HepG2 (cell line): ENCODE data around the gene RNASE12. TPM values are rescaled to one million over a fixed set of nuclear protein-coding genes. Genes with fewer than 3 reads are reported as not detected.

ENCODE experiments used
- ARID2 ChIP-seq: sonication (generic); formaldehyde crosslinking; IDR thresholded peaks from 2 replicates; pipeline ENCODE4 v1.8.1; 2022; ENCODE audit warnings: mild to moderate bottlenecking, missing genetic modification reagents, borderline replicate concordance
- ERF ChIP-seq: IDR thresholded peaks from 2 replicates; pipeline ENCODE4 v1.6.1; 2018; ENCODE audit warnings: missing biosample characterization, missing genetic modification reagents
- GATAD2A ChIP-seq: IDR thresholded peaks from 2 replicates; pipeline ENCODE4 v1.6.1; 2016
- GPN1 ChIP-seq: sonication (generic); formaldehyde crosslinking; IDR thresholded peaks from 2 replicates; pipeline ENCODE4 v1.5.1; 2020; ENCODE audit warnings: missing genetic modification reagents, borderline replicate concordance
- IKZF1 ChIP-seq: fragments of 450-650 bp; IDR thresholded peaks from 2 replicates; pipeline ENCODE4 v1.7.1; 2016
- ISX ChIP-seq: sonication (generic); formaldehyde crosslinking; conservative IDR thresholded peaks from 2 replicates; pipeline ENCODE4 v1.5.0; 2020; ENCODE audit warnings: missing genetic modification reagents
- MAFF ChIP-seq: IDR thresholded peaks from 2 replicates; pipeline ENCODE4 v1.6.1; 2011; ENCODE audit warnings: low read depth, low read length, improper control_type of control experiment
- NCOA1 ChIP-seq: sonication (generic); formaldehyde crosslinking; IDR thresholded peaks from 2 replicates; pipeline ENCODE4 v1.9.0; 2021; ENCODE audit warnings: missing genetic modification reagents
- NFE2 ChIP-seq: sonication (generic); formaldehyde crosslinking; IDR thresholded peaks from 2 replicates; pipeline ENCODE4 v1.4.0; 2020; ENCODE audit warnings: missing genetic modification reagents
- NFE2L2 ChIP-seq: fragments of 150-350 bp; IDR thresholded peaks from 2 replicates; pipeline ENCODE4 v1.6.1; 2014; ENCODE audit warnings: low read length
- SOX5 ChIP-seq: IDR thresholded peaks from 2 replicates; pipeline ENCODE4 v1.6.1; 2016; ENCODE audit warnings: borderline replicate concordance
- ZFP41 ChIP-seq: sonication (generic); formaldehyde crosslinking; IDR thresholded peaks from 2 replicates; pipeline ENCODE4 v1.4.0; 2020; ENCODE audit warnings: mild to moderate bottlenecking, missing genetic modification reagents, borderline replicate concordance
- ZMYM3 ChIP-seq: sonication (generic); formaldehyde crosslinking; IDR thresholded peaks from 2 replicates; pipeline ENCODE4 v1.5.1; 2020; ENCODE audit warnings: mild to moderate bottlenecking, missing genetic modification reagents
- ZNF101 ChIP-seq: sonication (generic); formaldehyde crosslinking; IDR thresholded peaks from 2 replicates; pipeline ENCODE4 v1.4.0; 2020; ENCODE audit warnings: mild to moderate bottlenecking, low read depth, missing genetic modification reagents, borderline replicate concordance
- ZNF136 ChIP-seq: sonication (generic); formaldehyde crosslinking; IDR thresholded peaks from 2 replicates; pipeline ENCODE4 v1.8.1; 2022; ENCODE audit warnings: low read depth, mild to moderate bottlenecking, moderate library complexity, missing genetic modification reagents
- ZNF230 ChIP-seq: sonication (generic); formaldehyde crosslinking; IDR thresholded peaks from 2 replicates; pipeline ENCODE4 v1.4.0; 2020; ENCODE audit warnings: mild to moderate bottlenecking, missing genetic modification reagents
- ZNF296 ChIP-seq: sonication (generic); formaldehyde crosslinking; conservative IDR thresholded peaks from 2 replicates; pipeline ENCODE4 v1.5.0; 2020; ENCODE audit warnings: mild to moderate bottlenecking, missing genetic modification reagents
- ZNF350 ChIP-seq: sonication (generic); formaldehyde crosslinking; IDR thresholded peaks from 2 replicates; pipeline ENCODE4 v1.4.0; 2020; ENCODE audit warnings: mild to moderate bottlenecking, low read depth, missing genetic modification reagents, borderline replicate concordance
- ZNF546 ChIP-seq: sonication (generic); formaldehyde crosslinking; conservative IDR thresholded peaks from 2 replicates; pipeline ENCODE4 v1.8.1; 2023; ENCODE audit warnings: mild to moderate bottlenecking, missing genetic modification reagents
- ZNF557 ChIP-seq: sonication (generic); formaldehyde crosslinking; IDR thresholded peaks from 2 replicates; pipeline ENCODE4 v1.4.0; 2020; ENCODE audit warnings: missing genetic modification reagents
- ZNF589 ChIP-seq: sonication (generic); formaldehyde crosslinking; conservative IDR thresholded peaks from 2 replicates; pipeline ENCODE4 v1.8.0; 2022; ENCODE audit warnings: mild to moderate bottlenecking, moderate library complexity, missing genetic modification reagents
- ZNF713 ChIP-seq: sonication (generic); formaldehyde crosslinking; IDR thresholded peaks from 2 replicates; pipeline ENCODE4 v1.4.0; 2020; ENCODE audit warnings: mild to moderate bottlenecking, missing genetic modification reagents
- ZNF781 ChIP-seq: sonication (generic); formaldehyde crosslinking; IDR thresholded peaks from 2 replicates; pipeline ENCODE4 v1.5.1; 2020; ENCODE audit warnings: borderline replicate concordance, mild to moderate bottlenecking, missing genetic modification reagents; ENCODE audit errors: not compliant biosample characterization
- ZNF83 ChIP-seq: sonication (generic); formaldehyde crosslinking; IDR thresholded peaks from 2 replicates; pipeline ENCODE4 v1.4.0; 2020; ENCODE audit warnings: missing genetic modification reagents, mild to moderate bottlenecking, borderline replicate concordance
- polyA plus RNA-seq, 8 experiments: library from polyadenylated mRNA; depleted of rRNA in 3 of 8; stranded (reverse) in 7 of 8; unstranded in 1 of 8; fragments of >200 nt; fragmentation: Illumina TruSeq in 4 of 8; extraction: Trizol in 4 of 8; gene quantifications; 2 replicates each; pipeline versions ENCODE4 v1.2.1 to v1.2.3, GENCODE V29; 2011 to 2016; ENCODE audit warnings: low read depth in 4 of 8, missing spikeins in 1 of 8, mixed read lengths in 1 of 8; ENCODE audit not compliant: insufficient read depth in 1 of 8
- total RNA-seq, 5 experiments: library from RNA; depleted of rRNA; stranded (reverse); fragments of >200 nt; fragmentation: Illumina TruSeq; extraction: Trizol; gene quantifications; 2 replicates each; pipeline ENCODE4 v1.2.3, GENCODE V29; 2016; ENCODE audit warnings: low read depth in 1 of 5
- TF ChIP-seq, protein P1 (sequence below): sonication (generic); formaldehyde crosslinking; IDR thresholded peaks from 2 replicates; pipeline ENCODE4 v1.4.0; 2020; ENCODE audit warnings: missing genetic modification reagents
- TF ChIP-seq, protein P2 (sequence below): sonication (generic); formaldehyde crosslinking; IDR thresholded peaks from 2 replicates; pipeline ENCODE4; 2020; ENCODE audit warnings: missing genetic modification reagents, mild to moderate bottlenecking, borderline replicate concordance
- TF ChIP-seq, protein P3 (sequence below): IDR thresholded peaks from 2 replicates; pipeline ENCODE4 v1.6.1; 2016; ENCODE audit warnings: control low read depth
- TF ChIP-seq, protein P4 (sequence below): IDR thresholded peaks from 2 replicates; pipeline ENCODE4 v1.6.1; 2016; ENCODE audit warnings: missing genetic modification reagents, missing compliant biosample characterization

The RNASE12 gene
- total and polyA plus RNA-seq, 2 of the 13 experiments (the other 11 are each of a cell fraction or from before 2014, with no cell fraction given) = not detected

DNA sequence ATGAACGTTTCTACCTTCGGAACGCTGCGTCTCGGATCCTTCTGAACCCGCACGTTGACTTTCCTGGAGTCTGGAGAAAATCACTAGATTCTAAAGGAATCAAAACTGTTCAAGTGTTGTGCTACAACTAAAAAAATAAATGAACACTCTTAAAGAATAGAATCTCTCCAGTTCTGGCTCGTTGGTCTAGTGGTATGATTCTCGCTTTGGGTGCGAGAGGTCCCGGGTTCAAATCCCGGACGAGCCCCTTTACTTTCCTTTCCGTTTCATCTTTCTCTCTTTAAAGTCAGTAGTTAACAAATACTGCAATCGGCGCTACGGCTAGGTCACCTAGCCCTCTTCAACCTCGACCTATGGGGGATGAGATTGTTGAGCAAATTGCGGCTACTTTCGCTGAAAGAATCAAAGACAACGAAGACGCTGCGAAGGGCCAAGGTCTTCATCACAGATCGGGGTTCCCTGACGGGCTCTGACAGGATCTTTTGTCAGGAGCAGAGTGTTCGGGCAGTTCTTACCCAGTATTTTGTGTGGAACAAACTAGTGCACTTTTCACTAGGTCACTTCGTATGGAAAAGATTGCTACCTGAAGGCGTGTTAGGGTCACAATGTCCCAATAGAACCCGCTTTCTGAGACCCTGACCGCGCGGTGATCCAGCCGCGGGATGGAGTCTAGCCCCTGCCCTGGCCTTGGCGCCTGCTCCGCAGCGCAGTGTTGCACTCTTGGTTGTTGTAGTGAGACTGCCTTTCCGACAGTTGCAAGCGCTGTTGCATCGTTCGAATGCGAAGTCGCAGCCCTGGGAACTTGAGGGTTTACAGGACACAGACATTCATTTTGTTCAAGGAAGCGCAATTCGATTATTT is 41.9 kb upstream of the RNASE12 start (continued):
- TF ChIP-seq, protein P1, sequence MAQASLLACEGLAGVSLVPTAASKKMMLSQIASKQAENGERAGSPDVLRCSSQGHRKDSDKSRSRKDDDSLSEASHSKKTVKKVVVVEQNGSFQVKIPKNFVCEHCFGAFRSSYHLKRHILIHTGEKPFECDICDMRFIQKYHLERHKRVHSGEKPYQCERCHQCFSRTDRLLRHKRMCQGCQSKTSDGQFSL (CRISPR knock-in tag) = no peak
- peak; percentile 63; the same call in 1 of the 2 replicates for TF ChIP-seq ERF (CRISPR knock-in tag)
- TF ChIP-seq NCOA1 (CRISPR knock-in tag) = no peak
- no peak for TF ChIP-seq ZNF83 (CRISPR knock-in tag)
- no peak for TF ChIP-seq ZNF557 (CRISPR knock-in tag)
- TF ChIP-seq NFE2 (CRISPR knock-in tag) = no peak
- peak; percentile 46; the same call in 1 of the 2 replicates for TF ChIP-seq ZNF350
- TF ChIP-seq MAFF = no peak
- peak; percentile 77; the same call in 1 of the 2 replicates for TF ChIP-seq ARID2 (CRISPR knock-in tag)
- TF ChIP-seq, protein P2, sequence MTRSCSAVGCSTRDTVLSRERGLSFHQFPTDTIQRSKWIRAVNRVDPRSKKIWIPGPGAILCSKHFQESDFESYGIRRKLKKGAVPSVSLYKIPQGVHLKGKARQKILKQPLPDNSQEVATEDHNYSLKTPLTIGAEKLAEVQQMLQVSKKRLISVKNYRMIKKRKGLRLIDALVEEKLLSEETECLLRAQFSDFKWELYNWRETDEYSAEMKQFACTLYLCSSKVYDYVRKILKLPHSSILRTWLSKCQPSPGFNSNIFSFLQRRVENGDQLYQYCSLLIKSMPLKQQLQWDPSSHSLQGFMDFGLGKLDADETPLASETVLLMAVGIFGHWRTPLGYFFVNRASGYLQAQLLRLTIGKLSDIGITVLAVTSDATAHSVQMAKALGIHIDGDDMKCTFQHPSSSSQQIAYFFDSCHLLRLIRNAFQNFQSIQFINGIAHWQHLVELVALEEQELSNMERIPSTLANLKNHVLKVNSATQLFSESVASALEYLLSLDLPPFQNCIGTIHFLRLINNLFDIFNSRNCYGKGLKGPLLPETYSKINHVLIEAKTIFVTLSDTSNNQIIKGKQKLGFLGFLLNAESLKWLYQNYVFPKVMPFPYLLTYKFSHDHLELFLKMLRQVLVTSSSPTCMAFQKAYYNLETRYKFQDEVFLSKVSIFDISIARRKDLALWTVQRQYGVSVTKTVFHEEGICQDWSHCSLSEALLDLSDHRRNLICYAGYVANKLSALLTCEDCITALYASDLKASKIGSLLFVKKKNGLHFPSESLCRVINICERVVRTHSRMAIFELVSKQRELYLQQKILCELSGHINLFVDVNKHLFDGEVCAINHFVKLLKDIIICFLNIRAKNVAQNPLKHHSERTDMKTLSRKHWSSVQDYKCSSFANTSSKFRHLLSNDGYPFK (CRISPR knock-in tag) = no peak
- TF ChIP-seq GATAD2A = peak; percentile 77
- no peak for TF ChIP-seq GPN1 (CRISPR knock-in tag)
- TF ChIP-seq ZNF101 (CRISPR knock-in tag) = no peak
- TF ChIP-seq ZNF781 (CRISPR knock-in tag) = peak; percentile 79
- no peak for TF ChIP-seq ZFP41 (CRISPR knock-in tag)
- 0 out of 2 replicates have a peak, but pooled peaks have one; percentile 51 for TF ChIP-seq ZNF230 (CRISPR knock-in tag)
- TF ChIP-seq IKZF1 = no peak
- no peak for TF ChIP-seq ZNF296 (CRISPR knock-in tag)
- TF ChIP-seq ZMYM3 (CRISPR knock-in tag) = no peak
- TF ChIP-seq ZNF546 (CRISPR knock-in tag) = no peak
- TF ChIP-seq, protein P3, sequence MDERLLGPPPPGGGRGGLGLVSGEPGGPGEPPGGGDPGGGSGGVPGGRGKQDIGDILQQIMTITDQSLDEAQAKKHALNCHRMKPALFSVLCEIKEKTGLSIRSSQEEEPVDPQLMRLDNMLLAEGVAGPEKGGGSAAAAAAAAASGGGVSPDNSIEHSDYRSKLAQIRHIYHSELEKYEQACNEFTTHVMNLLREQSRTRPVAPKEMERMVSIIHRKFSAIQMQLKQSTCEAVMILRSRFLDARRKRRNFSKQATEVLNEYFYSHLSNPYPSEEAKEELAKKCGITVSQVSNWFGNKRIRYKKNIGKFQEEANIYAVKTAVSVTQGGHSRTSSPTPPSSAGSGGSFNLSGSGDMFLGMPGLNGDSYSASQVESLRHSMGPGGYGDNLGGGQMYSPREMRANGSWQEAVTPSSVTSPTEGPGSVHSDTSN = no peak
- no peak for TF ChIP-seq NFE2L2
- TF ChIP-seq ISX (CRISPR knock-in tag) = no peak
- no peak for TF ChIP-seq ZNF589
- no peak for TF ChIP-seq ZNF136 (CRISPR knock-in tag)
- peak; percentile 46; the same call in 1 of the 2 replicates for TF ChIP-seq SOX5 (CRISPR knock-in tag)
- no peak for TF ChIP-seq ZNF713
- TF ChIP-seq, protein P4, sequence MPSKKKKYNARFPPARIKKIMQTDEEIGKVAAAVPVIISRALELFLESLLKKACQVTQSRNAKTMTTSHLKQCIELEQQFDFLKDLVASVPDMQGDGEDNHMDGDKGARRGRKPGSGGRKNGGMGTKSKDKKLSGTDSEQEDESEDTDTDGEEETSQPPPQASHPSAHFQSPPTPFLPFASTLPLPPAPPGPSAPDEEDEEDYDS = peak; percentile 81
